SIG-M5 treated with dmso at 0.1 percent for 504 hours (cell line): Measurements from ENCODE around the gene SLC35C1.
A peak's percentile ranks its signal among the peaks of the same experiment; 100 is the strongest.

Experiments used
- DNase-seq: peaks from one replicate; lab custom pipeline; 2025; ENCODE audit not compliant: unreplicated experiment; lab: John Stamatoyannopoulos, UW

The SLC35C1 gene

GRCh38 chr11:45844822-45845578 lies 40.1 kb downstream of the SLC35C1 start:
- no peak for DNase-seq

- no peak for DNase-seq
These were observed 41.3 kb downstream of the SLC35C1 start for GRCh38 chr11:45846174-45846675.

- DNase-seq = peak; percentile 92
These were observed 42.3 kb downstream of the SLC35C1 start, which contains the start of gene CRY2 for GRCh38 chr11:45846974-45847910. Gene CRY2, plus strand, starts transcription at chr11:45847475. Its CDS starts 16 bp downstream, at chr11:45847491.

- peak; percentile 48 for DNase-seq
These were observed 43.0 kb downstream of the SLC35C1 start for GRCh38 chr11:45847911-45848316.

- DNase-seq = no peak
These were observed 43.7 kb downstream of the SLC35C1 start for GRCh38 chr11:45848654-45849081.

GRCh38 chr11:45850446-45850845 lies 45.5 kb downstream of the SLC35C1 start:
- no peak for DNase-seq

GRCh38 chr11:45851228-45851627 lies 46.3 kb downstream of the SLC35C1 start:
- DNase-seq = no peak

- DNase-seq = no peak
These were observed 47.2 kb downstream of the SLC35C1 start for GRCh38 chr11:45852018-45852711.

GRCh38 chr11:45852712-45853101 lies 47.8 kb downstream of the SLC35C1 start:
- no peak for DNase-seq

GRCh38 chr11:45853332-45854219 lies 48.6 kb downstream of the SLC35C1 start:
- no peak for DNase-seq

GRCh38 chr11:45855308-45855707 lies 50.4 kb downstream of the SLC35C1 start:
- no peak for DNase-seq

GRCh38 chr11:45856044-45856468 lies 51.1 kb downstream of the SLC35C1 start:
- no peak for DNase-seq

GRCh38 chr11:45857961-45858474 lies 53.1 kb downstream of the SLC35C1 start:
- peak; percentile 57 for DNase-seq

- DNase-seq = no peak
These were observed 53.9 kb downstream of the SLC35C1 start for GRCh38 chr11:45858751-45859398.

GRCh38 chr11:45859661-45860140 lies 54.8 kb downstream of the SLC35C1 start:
- no peak for DNase-seq

GRCh38 chr11:45860348-45860747 lies 55.4 kb downstream of the SLC35C1 start:
- DNase-seq = no peak

- no peak for DNase-seq
These were observed 56.0 kb downstream of the SLC35C1 start for GRCh38 chr11:45860764-45861510.
